GM13977 (cell line): ENCODE measurements around the gene PGLYRP3.

Experiments
- DNase-seq: peaks from one replicate; pipeline ENCODE4 v3.0.0; 2012; ENCODE audit warnings: low spot score
- CTCF ChIP-seq: IDR thresholded peaks from 2 replicates; pipeline ENCODE4 v1.5.1; 2012; ENCODE audit warnings: mild to moderate bottlenecking, control low read depth; ENCODE audit not compliant: insufficient read depth; ENCODE audit errors: extremely low read depth, missing control alignments
- in situ Hi-C: fragments of 300-500 bp; cut with MboI; formaldehyde crosslinking; loops from one replicate; pipeline ENCODE4 v1.12.0; 2022; ENCODE audit warnings: low sequenced_read_pairs, low pct_unique_long_range_greater_than_20kb, mixed read lengths, inconsistent platforms; ENCODE audit not compliant: unreplicated experiment

Gene PGLYRP3

GRCh38 chr1:153272186-153272585 is 40.6 kb downstream of the PGLYRP3 start:
- TF ChIP-seq CTCF: no peak

GRCh38 chr1:153271711-153272110 is 41.0 kb downstream of the PGLYRP3 start:
- TF ChIP-seq CTCF: no peak
- in situ Hi-C loops: no loop called here
- no peak for DNase-seq

More at GRCh38 chr1:153272186-153272585, 40.6 kb downstream of the PGLYRP3 start:
- no peak for DNase-seq
- in situ Hi-C loops: no loop called here

GRCh38 chr1:153265457-153265856 is 47.3 kb downstream of the PGLYRP3 start:
- in situ Hi-C loops: no loop called here
- DNase-seq: no peak
- no peak for TF ChIP-seq CTCF

GRCh38 chr1:153262462-153263157 is 50.1 kb downstream of the PGLYRP3 start:
- no peak for TF ChIP-seq CTCF
- in situ Hi-C loops: no loop called here
- DNase-seq: peak; percentile 60

GRCh38 chr1:153262070-153262366 is 50.7 kb downstream of the PGLYRP3 start:
- TF ChIP-seq CTCF: no peak
- in situ Hi-C loops: no loop called here
- no peak for DNase-seq

GRCh38 chr1:153261281-153262069 is 51.3 kb downstream of the PGLYRP3 start:
- peak; percentile 46 for DNase-seq
- in situ Hi-C loops: no loop called here
- TF ChIP-seq CTCF: no peak
